Measurements from ENCODE around the gene PPP1R13B.

Gene PPP1R13B

GRCh38 chr14:103744621-103745395 is 102.6 kb downstream of the PPP1R13B start:
- no peak for DNase-seq (ENCODE audit: low read depth)

GRCh38 chr14:103743691-103744090 is 103.7 kb downstream of the PPP1R13B start:
- DNase-seq (ENCODE audit: low read depth): no peak

GRCh38 chr14:103742499-103743255 is 104.7 kb downstream of the PPP1R13B start:
- DNase-seq (ENCODE audit: low read depth): no peak

- DNase-seq (ENCODE audit: low read depth): no peak
Measured at GRCh38 chr14:103741876-103742275, 105.5 kb downstream of the PPP1R13B start.

GRCh38 chr14:103740991-103741689 is 106.2 kb downstream of the PPP1R13B start:
- no peak for DNase-seq (ENCODE audit: low read depth)

- no peak for DNase-seq (ENCODE audit: low read depth)
Measured at GRCh38 chr14:103739793-103740501, 107.4 kb downstream of the PPP1R13B start.

GRCh38 chr14:103739466-103739792 is 107.9 kb downstream of the PPP1R13B start:
- no peak for DNase-seq (ENCODE audit: low read depth)

- DNase-seq (ENCODE audit: low read depth): no peak
Measured at GRCh38 chr14:103738701-103739451, 108.5 kb downstream of the PPP1R13B start.

- DNase-seq (ENCODE audit: low read depth): no peak
Measured at GRCh38 chr14:103738166-103738565, 109.2 kb downstream of the PPP1R13B start.

- no peak for DNase-seq (ENCODE audit: low read depth)
Measured at GRCh38 chr14:103737432-103738045, 109.8 kb downstream of the PPP1R13B start.

- DNase-seq (ENCODE audit: low read depth): no peak
Measured at GRCh38 chr14:103736546-103737431, 110.6 kb downstream of the PPP1R13B start.

- DNase-seq (ENCODE audit: low read depth): no peak
Measured at GRCh38 chr14:103735815-103736545, 111.4 kb downstream of the PPP1R13B start.

GRCh38 chr14:103735439-103735814 is 111.9 kb downstream of the PPP1R13B start:
- no peak for DNase-seq (ENCODE audit: low read depth)

- no peak for DNase-seq (ENCODE audit: low read depth)
Measured at GRCh38 chr14:103735022-103735421, 112.4 kb downstream of the PPP1R13B start.

GRCh38 chr14:103734081-103734888 is 113.1 kb downstream of the PPP1R13B start:
- no peak for DNase-seq (ENCODE audit: low read depth)

GRCh38 chr14:103733651-103734050 is 113.7 kb downstream of the PPP1R13B start:
- DNase-seq (ENCODE audit: low read depth): no peak

GRCh38 chr14:103732868-103733620 is 114.3 kb downstream of the PPP1R13B start:
- DNase-seq (ENCODE audit: low read depth): no peak
